ENCODE data around the gene NCS1.

The NCS1 gene

GRCh38 chr9:130196643-130197042 lies 24.4 kb downstream of the NCS1 start:
- DNase-seq: no peak

GRCh38 chr9:130197386-130197785 lies 25.2 kb downstream of the NCS1 start:
- no peak for DNase-seq

DNA sequence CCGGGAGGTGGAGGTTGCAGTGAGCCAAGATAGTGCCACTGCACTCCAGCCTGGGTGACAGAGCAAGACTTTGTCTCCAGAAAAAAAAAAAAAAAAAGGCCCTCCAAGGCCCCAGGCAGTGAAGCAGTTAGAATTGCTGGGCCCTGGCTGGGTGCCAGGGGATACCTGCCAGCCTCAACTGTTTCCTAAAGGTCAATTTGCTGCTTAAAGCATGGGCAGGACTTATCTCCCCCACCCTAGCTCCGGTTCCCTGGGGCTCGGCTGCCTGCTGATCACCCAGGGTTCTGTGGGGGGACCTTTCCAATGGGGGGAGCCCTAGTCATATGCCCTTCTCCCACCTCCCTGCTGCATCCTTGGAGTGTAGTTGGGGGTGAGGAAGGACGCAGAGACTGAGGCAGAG lies 25.7 kb downstream of the NCS1 start:
- DNase-seq: no peak

DNA sequence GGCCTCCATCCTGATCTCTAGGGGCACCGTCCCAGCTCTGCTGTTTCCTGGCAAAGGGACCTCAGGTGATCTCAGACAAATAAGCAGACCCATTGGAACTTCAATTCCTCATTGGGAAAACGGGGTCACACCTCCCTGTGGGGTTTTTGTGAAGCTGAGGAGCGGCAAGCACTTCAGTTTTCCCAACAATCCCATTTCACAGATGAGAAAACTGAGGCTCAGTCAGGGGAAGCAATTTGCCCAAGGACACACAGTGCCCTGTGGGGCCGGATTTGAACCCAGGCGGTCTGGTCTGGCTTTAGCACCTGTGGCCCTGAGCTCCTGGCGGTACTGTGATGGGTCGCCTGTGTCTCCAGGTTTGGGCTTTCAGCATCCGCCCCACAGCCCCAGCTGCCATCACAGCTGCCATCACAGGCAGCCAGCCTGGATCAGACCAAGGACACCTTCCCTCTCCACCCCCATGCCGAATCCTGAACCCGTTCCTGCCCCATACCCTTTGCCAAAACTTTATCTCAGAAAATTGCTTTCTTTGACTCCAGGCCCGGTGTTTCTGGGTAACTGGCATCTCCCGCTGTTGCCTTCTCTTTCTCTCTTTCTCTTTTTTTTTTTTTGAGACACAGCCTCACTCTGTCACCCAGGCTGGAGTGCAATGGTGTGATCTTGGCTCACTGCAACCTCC lies 26.4 kb downstream of the NCS1 start:
- no peak for DNase-seq

DNA sequence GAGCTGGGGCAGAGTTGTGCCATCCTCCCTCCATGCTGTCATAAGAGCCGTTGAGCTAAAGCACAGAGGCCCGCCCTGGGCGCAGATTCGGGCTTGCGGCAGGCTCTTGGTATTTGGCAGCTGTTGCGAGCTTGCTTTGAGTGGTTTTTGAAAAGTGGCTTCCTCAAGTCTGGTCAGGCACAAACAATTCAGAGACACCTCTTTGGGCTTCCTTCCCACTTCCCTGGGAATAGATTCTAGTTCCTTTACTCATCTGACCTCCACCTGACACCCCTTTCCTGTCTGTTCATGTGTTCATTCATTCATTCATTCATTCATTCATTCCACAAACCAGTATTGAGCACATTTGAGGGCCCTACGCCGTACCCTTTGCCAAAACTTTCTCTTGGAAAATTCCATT lies 27.4 kb downstream of the NCS1 start:
- DNase-seq: no peak

- DNase-seq: no peak
Observed at GRCh38 chr9:130200038-130200849, 28.0 kb downstream of the NCS1 start.

DNA sequence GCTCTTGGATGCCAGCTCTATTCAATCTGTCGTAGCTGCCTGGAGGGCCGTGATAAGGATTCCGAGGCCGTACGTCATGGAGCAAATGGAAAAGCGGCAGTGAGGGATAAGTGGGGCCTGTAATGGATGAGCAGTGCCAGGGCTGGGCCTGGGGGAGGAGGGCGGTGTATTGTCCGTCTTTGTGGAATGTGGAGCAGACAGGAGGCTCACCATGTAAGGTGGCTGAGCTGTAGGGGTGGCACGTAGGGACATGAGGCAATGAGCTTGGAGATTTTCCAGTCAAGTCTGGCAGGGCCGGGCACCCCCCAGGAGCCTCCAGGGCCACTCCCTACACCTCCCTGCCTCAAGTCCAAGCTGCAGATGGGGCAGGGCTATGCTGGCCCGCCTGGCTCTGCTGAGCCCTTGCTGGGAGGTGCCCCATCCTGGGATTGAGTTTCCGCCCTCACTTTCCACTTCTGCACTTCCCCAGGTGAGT lies 29.2 kb downstream of the NCS1 start:
- no peak for DNase-seq

- DNase-seq: no peak
Observed at GRCh38 chr9:130201974-130202373, 29.8 kb downstream of the NCS1 start.

GRCh38 chr9:130204341-130204740 lies 32.1 kb downstream of the NCS1 start:
- no peak for DNase-seq

DNA sequence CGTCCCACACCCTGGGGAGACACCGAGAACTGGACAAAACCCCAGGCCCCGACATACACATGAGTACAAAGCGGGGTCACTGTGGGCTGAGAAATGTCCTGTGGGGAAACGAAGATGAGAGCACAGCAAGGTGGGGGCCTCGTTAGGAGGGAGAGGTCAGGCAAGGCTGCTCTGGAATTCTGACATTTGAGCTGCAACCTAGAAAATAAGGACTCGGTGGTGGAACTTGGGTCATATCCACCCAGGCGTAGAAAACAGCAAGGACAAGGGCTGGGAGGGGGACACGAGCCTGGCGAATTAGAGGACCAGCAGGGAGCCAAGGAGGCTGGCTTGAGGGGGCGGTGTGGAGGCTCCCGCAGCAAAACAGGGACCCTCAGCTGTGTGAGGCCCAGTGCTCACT lies 32.8 kb downstream of the NCS1 start:
- DNase-seq: no peak

DNA sequence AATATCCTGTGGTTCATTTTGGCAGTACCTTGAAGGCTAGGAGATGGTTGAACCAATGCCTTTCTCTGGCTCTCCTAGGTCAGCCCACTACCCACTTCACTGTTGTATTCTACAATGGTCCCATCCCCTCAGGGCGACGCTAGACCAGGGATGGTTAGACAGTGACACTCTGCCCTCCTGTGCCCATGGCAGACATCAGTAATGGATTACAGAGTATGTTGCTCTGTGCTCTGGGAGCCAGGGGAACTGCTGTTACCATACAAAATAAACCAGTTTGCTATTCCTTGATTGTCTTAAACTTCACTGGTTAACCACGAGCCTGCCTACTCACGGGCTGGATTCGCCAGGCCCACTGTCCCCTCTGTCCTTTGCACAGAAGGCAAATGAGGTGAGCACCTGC lies 33.7 kb downstream of the NCS1 start:
- DNase-seq: no peak

DNA sequence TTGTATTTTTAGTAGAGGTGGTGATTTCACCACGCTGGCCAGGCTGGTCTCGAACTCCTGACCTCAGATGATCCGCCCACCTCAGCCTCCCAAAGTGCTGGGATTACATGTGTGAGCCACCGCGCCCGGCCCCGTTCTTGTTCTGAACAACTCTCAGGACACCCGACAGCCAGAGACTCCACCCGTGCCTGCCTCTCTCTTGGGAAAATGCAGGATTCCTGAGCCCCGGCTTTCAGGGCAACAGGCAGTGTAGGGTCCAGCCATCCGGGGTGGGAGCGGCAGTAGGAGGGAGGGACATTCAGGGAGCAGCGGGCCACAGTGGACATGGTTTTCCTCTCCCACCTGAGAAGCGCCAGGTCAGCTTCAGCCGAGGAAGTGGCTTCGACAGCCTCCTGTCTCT lies 34.4 kb downstream of the NCS1 start:
- DNase-seq: no peak

DNA sequence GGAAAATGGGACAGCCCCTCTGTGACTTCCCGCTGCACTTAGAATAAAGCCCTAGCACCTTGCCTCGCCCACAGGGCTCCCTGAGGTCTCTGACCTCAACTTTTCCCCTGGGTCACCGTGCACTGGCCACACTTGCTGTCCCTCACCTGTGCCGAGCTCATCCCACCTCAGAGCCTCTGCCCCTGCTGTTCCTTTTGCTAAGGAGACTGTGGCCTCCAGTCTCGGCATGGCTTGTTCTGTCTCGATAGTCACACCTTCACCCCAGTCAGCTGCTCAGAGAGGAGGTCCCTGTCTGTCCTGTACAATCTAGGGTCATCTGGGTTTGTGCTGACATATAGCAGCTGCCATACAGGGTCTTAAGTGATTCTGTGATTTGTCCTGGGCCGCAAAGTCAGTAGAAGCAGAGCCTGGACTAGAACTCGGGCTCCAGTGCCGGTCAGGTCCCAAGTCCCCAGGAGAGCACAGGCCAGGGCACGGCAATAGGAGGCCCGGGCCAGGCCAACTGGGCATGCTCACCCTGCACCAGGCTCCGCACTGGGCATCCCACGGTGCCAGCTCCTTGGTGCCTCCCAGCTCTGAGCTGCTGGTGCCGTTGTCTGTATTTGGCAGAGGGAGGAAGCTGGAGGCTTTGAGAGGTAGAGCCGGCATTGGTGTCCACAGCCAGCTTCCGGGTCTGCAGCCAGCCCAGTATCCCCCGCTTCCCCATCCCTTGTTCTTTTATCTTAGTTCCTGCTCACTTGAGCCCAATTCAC lies 35.2 kb downstream of the NCS1 start:
- no peak for DNase-seq

GRCh38 chr9:130208600-130209347 lies 36.6 kb downstream of the NCS1 start:
- no peak for DNase-seq

- DNase-seq: no peak
Observed at GRCh38 chr9:130209422-130209821, 37.2 kb downstream of the NCS1 start.

- no peak for DNase-seq
Observed at GRCh38 chr9:130211548-130212226, 39.5 kb downstream of the NCS1 start.

- no peak for DNase-seq
Observed at GRCh38 chr9:130212543-130213297, 40.5 kb downstream of the NCS1 start.

DNA sequence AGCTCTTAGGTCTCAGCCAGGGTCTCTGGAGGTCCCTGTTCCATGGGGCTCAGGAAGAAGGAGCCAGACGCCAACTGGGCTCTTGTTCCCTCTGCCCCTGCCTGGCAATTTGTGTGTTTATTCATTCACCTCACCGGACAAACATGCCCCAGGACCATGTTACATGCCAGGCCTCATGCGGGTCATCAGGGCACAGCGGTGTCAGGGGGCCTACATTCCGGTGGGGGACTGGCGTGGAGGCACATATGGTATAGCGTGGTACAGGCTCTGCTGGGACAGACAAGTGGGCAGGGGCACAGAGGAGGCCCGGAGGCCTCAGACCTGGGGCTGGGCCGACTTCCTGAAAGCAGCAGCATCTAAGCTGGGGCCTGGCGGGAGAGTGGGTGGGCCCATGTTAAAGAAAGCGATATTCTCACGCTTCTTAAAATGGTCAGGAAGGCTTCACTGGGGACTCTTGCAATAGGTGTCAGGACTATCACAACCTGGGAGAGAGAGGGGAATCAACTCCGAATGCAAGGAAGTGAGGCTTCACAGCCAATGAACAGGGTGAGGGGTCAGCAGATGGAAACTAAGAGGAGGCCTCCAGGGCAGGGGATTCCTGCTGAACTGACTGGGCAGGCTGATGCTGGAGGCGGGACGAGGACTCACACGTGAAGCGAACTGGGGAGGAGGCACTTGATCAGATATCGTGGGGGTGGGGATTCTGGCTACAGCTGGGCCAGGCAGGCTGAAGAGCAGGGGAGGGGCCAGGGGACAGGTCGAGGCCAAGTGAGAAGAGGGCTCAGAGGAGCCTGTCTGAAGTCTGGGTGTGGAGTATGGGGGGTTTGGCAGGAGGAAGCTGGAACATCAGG lies 41.9 kb downstream of the NCS1 start:
- DNase-seq: no peak

DNA sequence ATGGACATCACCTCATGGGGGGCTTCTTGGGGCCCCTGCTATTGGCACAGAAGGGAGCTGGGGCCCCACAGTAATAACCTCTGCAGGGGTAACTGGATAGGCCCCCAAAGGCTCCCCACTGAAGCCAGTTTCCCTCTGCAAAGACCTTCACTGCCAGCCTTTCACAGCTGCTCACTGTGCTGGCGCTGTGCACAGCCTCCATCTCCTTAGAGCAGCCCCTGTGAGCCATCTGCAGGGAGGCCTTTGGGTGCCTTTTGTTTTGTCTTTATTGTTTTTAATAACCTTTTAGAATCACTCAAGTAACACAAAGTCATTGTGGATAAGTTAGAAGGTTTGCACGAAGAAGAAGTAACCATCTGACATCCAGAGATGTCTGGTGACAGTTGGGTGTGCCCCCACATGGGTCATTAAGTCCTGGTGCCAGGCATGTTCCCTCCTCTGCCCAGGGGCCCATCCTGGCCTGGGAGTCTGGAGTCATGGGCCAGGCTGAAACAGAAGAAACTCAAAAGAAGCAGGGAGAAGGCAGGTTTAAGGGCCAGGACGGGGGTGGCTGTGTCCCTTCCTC lies 42.7 kb downstream of the NCS1 start:
- no peak for DNase-seq

All from activated CD4-positive, alpha-beta T cell treated with anti-CD3 and anti-CD28 coated beads, Interleukin-2, amount 50 U/mL, for 16 hours (primary cell).